Measurements from ENCODE around the gene TRAPPC4. TPM values are rescaled to one million over a fixed set of nuclear protein-coding genes. Genes with fewer than 3 reads are reported as not detected.
"Not testable (repeated sequence)": the region's sequence is repeated elsewhere in the genome, so short reads cannot be mapped to it uniquely, and the experiment has no call there.

TRAPPC4 gene
- total RNA-seq = 10 to 100 TPM; 71.4 to 84.5 (median 77.5) TPM
- 84.9 TPM for total RNA-seq (2013)

- Histone ChIP-seq H3K4me1 (ENCODE audit: control insufficient read depth, insufficient read depth, low read length) (peaks cover 33% of the 10 kb centered on the region), H3K9me3 (ENCODE audit: control insufficient read depth, insufficient read depth, low read length) (no peaks in the 10 kb centered on the region), H3K27me3 (ENCODE audit: control insufficient read depth, insufficient read depth, low read length) (no peaks in the 10 kb centered on the region), H3K27ac (ENCODE audit: low read length) (peak within 1 kb of the TSS; percentile 94), H3K4me3 (ENCODE audit: low read length) (peak within 1 kb of the TSS; percentile 93), H3K36me3 (ENCODE audit: control insufficient read depth, insufficient read depth, low read length) (peaks cover 55% of the 10 kb centered on the region)
- Mint-ChIP-seq H3K27me3 (ENCODE audit: low read depth in 2 of 2) (no peaks in the 10 kb centered on the region), H3K4me3 (peak within 1 kb of the TSS; percentile 99), H3K36me3 (peaks cover 2% of the 10 kb centered on the region), H3K4me1 (peaks cover 18 to 27% of the 10 kb centered on the region in 2 donors), H3K9me3 (no peaks in the 10 kb centered on the region), H3K27ac (peak within 1 kb of the TSS; percentile 99)
- intact Hi-C loops (cut with micrococcal nuclease) = loop anchor here (1.0 to 5.0 kb wide), 6 partner anchors 12 to 189 kb away; partner anchors contain the start of genes CBL, CENATAC, DPAGT1 and HYOU1
- peak; percentile 91 to 98 for DNase-seq
- 0% methylated on average over 63 of the region's 63 CpGs for WGBS (ENCODE audit: insufficient coverage)
- no peak for TF ChIP-seq CTCF (IDR thresholded peaks at IDR 0.05)
- peak; percentile 86 to 95 (median 86) for ATAC-seq
Measured at GRCh38 chr11:119018074-119018938, at the start of gene TRAPPC4, which contains the start of gene RPS25. Gene TRAPPC4 (plus strand): TSS chr11:119018766. CDS start chr11:119018796, 30 bp downstream. Gene RPS25 (minus strand): TSS chr11:119018343. CDS start chr11:119018284, 59 bp downstream.

- H3K4me3 Mint-ChIP-seq; H3K4me1 Mint-ChIP-seq; ATAC-seq; H3K9me3 ChIP-seq (ENCODE audit: control insufficient read depth, insufficient read depth, low read length); H3K27ac Mint-ChIP-seq; H3K9me3 Mint-ChIP-seq; H3K4me1 ChIP-seq (ENCODE audit: control insufficient read depth, insufficient read depth, low read length); H3K4me3 ChIP-seq (ENCODE audit: low read length); DNase-seq; H3K36me3 Mint-ChIP-seq; H3K27ac ChIP-seq (ENCODE audit: low read length); H3K27me3 ChIP-seq (ENCODE audit: control insufficient read depth, insufficient read depth, low read length); intact Hi-C loops (cut with micrococcal nuclease); H3K36me3 ChIP-seq (ENCODE audit: control insufficient read depth, insufficient read depth, low read length): not testable (repeated sequence)
- 100% methylated on average over 2 of the region's 2 CpGs for WGBS (ENCODE audit: insufficient coverage)
- peaks cover under 1 to 13% of the 10 kb centered on the region in 2 donors for H3K27me3 Mint-ChIP-seq (ENCODE audit: low read depth in 2 of 2)
Measured at GRCh38 chr11:118969508-118969907, 49.1 kb upstream of the TRAPPC4 start.

- intact Hi-C loops (cut with micrococcal nuclease) = no loop called here
- DNase-seq (no peak), ATAC-seq (no peak)
- Mint-ChIP-seq H3K36me3 (no peaks in the 10 kb centered on the region), H3K4me3 (no peak within 1 kb of the TSS), H3K27ac (no peak within 1 kb of the TSS), H3K4me1 (peaks cover 0 to 6% of the 10 kb centered on the region in 2 donors), H3K27me3 (ENCODE audit: low read depth in 2 of 2) (peaks cover 7 to 22% of the 10 kb centered on the region in 2 donors), H3K9me3 (no peaks in the 10 kb centered on the region)
- 39% methylated on average over 29 of the region's 33 CpGs for WGBS (ENCODE audit: insufficient coverage)
- H3K4me1 ChIP-seq (ENCODE audit: control insufficient read depth, insufficient read depth, low read length) = no peaks in the 10 kb centered on the region
- no peak within 1 kb of the TSS for H3K27ac ChIP-seq (ENCODE audit: low read length)
- TF ChIP-seq CTCF (IDR thresholded peaks at IDR 0.05) = no peak
- H3K36me3 ChIP-seq (ENCODE audit: control insufficient read depth, insufficient read depth, low read length) = no peaks in the 10 kb centered on the region
- H3K9me3 ChIP-seq (ENCODE audit: control insufficient read depth, insufficient read depth, low read length) = no peaks in the 10 kb centered on the region
- H3K27me3 ChIP-seq (ENCODE audit: control insufficient read depth, insufficient read depth, low read length) = no peaks in the 10 kb centered on the region
- H3K4me3 ChIP-seq (ENCODE audit: low read length) = no peak within 1 kb of the TSS
Measured at GRCh38 chr11:118971646-118972045, 46.9 kb upstream of the TRAPPC4 start, which contains the start of gene FOXR1. Gene FOXR1 (plus strand): TSS chr11:118971761. CDS start chr11:118971932, 171 bp downstream.

GRCh38 chr11:118973985-118974384 is 44.6 kb upstream of the TRAPPC4 start:
- Mint-ChIP-seq H3K27ac (no peak overlapping the region), H3K36me3 (no peaks in the 10 kb centered on the region), H3K27me3 (ENCODE audit: low read depth in 2 of 2) (peaks cover 7 to 27% of the 10 kb centered on the region in 2 donors), H3K4me1 (peaks cover 0 to 6% of the 10 kb centered on the region in 2 donors), H3K4me3 (no peak overlapping the region), H3K9me3 (no peaks in the 10 kb centered on the region)
- 90% methylated on average over 2 of the region's 2 CpGs for WGBS (ENCODE audit: insufficient coverage)
- H3K36me3 ChIP-seq (ENCODE audit: control insufficient read depth, insufficient read depth, low read length) = no peaks in the 10 kb centered on the region
- no peak overlapping the region for H3K4me3 ChIP-seq (ENCODE audit: low read length)
- TF ChIP-seq CTCF (IDR thresholded peaks at IDR 0.05) = no peak
- no peaks in the 10 kb centered on the region for H3K27me3 ChIP-seq (ENCODE audit: control insufficient read depth, insufficient read depth, low read length)
- H3K9me3 ChIP-seq (ENCODE audit: control insufficient read depth, insufficient read depth, low read length) = no peaks in the 10 kb centered on the region
- H3K4me1 ChIP-seq (ENCODE audit: control insufficient read depth, insufficient read depth, low read length) = no peaks in the 10 kb centered on the region
- no peak overlapping the region for H3K27ac ChIP-seq (ENCODE audit: low read length)
- ATAC-seq = no peak
- intact Hi-C loops (cut with micrococcal nuclease) = no loop called here
- DNase-seq = no peak
